CD4-positive, alpha-beta T cell treated with Interferon alpha-2 for 1 hour (primary cell): ENCODE measurements around the gene MTUS2.
"Not testable (repeated sequence)": the region's sequence is repeated elsewhere in the genome, so short reads cannot be mapped to it uniquely, and the experiment has no call there.

ENCODE experiments used
- DNase-seq, 2 donors: peaks; one replicate each; pipeline ENCODE4 v3.0.0-alpha.2; 2020 to 2022

The MTUS2 gene

DNA sequence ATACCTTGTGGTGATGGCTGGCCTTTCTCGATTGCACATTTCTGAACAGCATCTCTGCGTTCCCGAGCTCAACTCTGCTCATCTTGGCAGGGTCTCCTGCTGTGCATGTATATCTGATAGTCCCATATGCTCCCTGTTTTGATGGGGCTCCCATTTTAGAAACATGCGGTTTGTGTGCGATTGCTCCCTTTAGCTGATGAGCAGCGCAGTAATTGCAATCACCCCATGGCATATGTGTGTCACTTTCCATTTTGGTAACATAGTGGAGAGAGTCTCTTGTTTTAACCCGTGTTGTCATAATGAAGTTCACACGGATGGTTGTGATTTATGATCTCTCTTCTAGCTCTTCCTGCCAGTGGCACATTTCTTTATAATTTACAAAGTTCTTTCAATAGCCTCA lies 144.7 kb downstream of the MTUS2 start:
- DNase-seq, result no peak

DNA sequence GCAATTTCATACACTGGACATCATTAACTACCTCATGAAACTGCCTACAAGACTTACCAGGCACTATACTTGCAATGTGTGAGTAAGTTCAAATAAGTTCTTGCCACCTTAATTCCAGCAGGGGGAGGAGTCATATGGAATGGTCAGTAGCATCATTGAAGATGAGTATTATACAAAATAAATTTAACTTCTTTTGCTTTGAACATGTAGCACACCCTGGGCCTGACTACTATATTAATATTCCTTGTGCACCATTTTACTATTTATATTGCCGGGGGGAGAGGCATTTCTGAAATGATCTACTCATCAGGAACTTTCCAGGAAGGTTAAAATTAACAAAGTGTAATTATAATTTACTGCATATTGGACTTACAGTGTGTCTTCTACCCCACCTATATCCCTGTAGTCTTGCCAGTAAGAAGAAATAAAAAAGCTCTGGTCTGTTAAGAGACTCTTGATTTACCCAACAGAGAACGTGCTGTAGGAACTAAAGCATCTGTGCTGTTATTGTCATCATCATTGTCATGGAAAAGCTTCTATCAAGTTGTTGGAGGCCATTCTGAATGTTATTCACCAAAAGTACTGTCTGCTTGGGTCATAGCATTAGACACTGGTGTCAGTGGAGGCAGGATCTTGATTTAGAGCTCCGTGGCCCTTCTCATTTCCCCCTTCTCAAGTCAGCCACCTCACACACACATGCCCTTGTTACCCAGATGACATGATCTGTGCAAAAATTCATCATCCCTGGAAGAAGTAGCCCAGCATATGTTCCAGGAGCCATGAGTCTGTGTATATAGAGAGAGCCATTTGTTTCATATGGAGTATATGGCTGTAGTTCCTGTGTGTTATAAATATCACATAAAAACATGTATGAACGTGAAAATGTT lies 147.1 kb downstream of the MTUS2 start:
- DNase-seq, result no peak

DNA sequence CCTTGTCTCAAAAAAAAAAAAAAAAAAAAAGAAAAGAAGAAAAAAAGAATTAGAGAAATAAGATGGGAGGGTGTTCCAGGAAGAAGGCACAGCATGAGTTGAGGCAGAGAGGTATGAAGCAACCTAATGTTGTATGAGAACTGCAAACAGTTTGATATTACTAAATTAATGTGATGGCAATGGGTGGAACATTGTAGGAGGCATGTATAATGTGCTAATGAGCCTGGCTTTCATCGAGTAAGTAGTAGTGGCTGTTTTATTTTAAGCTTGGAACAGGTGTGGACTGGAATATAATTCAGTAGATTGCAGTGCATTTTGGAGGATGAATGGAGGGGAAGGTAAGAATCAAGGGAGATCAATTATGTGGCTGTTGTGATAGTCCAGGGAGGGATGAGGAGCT lies 156.1 kb downstream of the MTUS2 start:
- no peak for DNase-seq

DNA sequence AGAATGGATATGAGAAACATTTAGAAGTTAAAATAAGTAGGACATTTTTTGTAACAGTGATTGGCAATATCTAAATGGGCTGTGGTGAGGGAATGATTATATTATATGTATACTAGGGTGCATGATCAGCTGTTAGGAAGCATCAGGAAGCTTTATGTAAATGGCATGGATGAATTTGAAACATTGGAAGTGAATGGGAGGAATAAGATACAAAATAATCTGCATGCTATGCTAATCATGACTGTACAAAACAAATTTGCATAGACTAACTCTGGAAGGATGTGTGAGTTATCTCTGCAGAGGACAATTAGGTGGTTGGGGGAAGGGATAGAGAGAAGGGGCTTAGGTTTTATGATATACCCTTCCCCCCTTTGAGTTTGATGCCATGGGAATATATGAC lies 156.5 kb downstream of the MTUS2 start:
- DNase-seq, result no peak

DNA sequence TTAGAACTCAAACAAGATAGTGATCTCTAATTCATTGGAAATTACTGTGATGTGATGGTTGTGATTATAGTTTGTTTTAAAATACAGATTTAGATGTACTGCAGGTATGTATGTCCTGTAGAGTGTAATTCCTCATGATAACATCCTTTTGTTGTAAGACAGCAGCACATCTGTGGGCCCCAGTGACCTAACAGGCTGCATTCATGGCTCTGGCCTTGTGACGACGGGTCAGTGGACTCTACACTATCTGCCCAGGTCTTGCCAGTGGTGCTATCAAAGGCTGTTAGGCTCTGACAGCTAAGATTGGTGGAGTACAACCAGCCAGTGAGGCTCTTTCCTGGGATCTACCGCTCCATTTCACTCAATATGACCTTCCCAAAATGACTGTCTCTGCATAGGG lies 158.4 kb downstream of the MTUS2 start:
- no peak for DNase-seq

DNA sequence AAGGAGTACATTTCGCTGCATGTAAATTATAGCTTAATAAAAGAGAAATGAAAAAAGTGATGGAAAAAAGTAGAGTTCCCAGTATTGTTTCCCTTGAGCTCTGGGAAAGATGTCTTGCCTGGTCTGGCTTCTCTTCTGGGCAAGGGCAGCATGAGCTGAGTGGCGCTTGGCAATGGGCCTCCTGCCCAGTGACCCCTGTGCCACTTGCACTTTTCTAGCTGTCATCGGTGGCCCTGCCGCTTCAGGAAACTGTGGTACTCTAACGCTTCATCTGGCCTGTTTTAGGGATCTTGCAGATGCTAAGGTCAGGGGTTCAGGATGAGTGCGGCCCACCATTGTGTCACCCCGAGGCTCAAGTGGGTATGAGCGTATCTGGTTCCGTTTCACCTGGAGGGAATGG lies 161.4 kb downstream of the MTUS2 start:
- no peak for DNase-seq

DNA sequence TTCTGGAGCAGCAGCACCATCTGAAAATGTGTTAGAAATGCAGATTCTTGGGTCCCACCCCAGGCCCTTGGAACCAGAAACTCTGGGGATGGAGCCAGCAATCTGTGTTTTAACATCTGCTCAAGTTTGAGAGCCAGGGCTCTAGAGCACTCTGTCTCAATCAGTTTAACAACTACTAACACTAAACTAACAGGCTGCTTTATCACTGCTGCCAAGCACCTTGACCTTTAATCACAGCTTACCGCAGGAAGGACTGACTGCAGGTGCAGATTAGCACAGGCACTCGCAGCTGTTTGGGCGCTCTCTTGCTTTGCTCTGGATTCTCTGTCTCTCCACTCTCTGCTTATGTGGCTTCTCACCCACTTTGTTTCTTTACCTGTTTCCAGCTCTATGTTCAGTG lies 163.5 kb downstream of the MTUS2 start:
- no peak for DNase-seq

DNA sequence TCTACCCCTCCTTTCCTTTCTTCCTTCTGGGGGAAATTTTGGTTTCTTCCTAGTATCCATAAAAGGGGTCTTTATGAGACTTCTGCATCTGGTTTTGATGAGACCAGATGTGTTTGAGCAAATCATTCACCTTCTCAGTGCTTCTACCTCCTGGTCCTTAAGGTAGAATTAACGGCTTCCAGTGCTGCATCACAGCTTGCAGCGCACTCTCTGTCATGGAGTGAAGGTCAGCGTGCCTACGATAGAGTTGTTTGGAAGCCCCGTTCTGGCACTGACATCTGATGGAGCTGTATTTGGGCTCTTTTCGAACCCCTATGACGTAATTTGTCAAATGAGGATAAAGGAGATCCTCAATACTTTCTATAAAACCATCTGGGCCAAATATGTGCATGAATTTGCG lies 164.2 kb downstream of the MTUS2 start:
- DNase-seq, result no peak

DNA sequence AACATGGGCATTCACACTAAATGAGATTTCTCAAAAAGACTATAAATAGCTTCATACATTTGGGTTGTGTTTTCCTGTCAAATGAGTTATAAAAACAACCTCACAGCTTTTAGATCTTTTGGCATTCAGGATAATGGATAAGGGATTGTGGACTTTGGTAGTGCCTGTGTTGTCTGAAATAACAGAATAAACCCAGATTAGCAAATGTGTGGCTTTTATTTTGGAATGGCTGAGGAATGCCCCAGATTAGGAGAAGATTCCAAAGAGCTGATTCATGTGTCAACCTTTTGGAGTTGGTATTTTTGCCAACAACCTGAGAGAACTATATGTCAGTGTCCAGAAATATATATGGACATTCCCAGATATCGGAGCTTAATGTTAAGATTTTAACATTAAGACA lies 164.7 kb downstream of the MTUS2 start:
- no peak for DNase-seq

DNA sequence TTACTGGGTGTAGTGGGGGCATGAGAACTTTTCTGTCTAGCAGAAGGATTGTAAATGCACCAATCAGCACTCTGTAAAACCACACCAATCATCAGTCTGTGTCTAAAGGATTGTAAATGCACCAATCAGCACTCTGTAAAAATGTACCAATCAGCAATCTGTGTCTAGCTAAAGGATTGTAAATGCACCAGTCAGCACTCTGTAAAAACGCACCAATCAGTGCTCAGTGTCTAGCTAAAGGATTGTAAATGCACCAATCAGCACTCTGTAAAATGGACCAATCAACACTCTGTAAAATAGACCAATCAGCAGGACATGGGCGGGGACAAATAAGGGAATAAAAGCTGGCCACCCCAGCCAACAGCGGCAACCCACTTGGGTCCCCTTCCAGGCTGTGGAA lies 170.2 kb downstream of the MTUS2 start:
- not testable (repeated sequence) for DNase-seq

DNA sequence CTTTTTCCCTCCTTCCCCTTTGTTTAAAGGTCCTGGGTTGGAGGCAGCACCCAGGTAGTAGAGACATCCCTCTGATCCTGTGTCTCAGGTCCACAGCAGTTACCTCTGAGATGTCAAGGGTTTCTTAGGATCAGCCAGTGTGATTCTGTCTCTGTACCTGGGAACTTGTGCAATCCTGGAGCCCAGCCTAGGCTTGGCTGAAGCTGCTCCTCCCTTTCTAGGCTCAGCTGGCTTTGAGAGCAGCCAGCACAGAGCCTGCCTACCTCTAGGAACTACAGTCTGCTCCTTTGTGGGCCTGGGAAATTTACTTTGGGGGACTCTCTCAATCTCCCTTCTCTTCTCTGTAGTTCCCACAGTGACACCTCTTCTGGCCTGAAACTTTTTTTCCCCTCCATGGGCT lies 171.6 kb downstream of the MTUS2 start:
- no peak for DNase-seq

DNA sequence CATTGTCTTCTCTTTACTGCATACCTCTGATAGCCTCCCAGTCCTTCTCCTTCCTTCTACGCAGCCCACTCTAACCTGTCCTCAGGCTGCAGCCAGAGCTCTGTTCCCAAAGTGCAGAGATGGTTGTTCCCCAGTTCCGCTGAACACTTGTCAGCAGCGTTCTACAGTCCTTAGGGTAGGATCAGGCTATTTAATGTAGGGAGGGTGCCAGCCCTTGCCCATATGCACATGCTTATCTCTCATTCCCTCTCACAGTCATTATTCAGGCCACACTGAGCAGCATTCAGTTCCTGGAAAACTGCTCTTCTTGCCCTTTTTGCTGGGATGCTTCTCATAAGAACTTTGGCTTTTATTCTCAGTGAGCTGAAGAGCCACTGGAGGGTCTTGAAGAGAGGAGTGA lies 180.7 kb downstream of the MTUS2 start:
- DNase-seq, result no peak

DNA sequence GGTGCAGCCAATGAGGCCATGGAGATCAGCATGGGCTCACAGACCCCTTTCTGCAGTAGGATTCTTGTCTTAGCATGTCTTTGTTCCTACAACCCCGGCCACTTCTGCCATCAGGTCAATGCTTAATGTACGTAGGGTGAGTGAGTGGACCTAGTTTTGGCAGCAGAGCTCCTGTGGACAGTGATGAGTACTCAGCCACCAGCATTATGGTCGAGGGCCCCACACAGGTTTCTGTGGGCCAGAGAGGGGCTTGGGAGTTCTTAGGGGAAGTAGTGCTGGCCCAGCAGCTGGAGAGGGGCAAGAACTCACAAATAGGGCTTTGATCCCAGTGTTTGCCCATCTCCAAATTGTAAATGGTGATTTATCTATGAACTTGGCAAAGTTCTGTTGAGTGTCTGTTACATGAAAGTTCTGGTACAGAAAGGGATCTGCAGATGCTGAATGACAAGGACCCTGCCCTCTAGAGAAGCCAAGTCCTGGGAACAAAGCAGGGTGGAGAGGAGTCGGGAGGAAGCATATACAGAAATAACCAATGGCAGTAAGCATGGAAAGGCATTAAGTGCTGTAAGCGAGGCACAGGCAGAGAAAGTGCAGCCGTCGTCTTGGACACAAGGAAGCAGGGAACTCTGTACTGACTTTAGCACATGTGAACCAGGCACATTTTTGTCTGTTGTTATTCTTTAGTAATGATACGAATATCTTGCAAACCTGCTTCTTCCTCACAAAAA lies 185.1 kb downstream of the MTUS2 start:
- no peak for DNase-seq

DNA sequence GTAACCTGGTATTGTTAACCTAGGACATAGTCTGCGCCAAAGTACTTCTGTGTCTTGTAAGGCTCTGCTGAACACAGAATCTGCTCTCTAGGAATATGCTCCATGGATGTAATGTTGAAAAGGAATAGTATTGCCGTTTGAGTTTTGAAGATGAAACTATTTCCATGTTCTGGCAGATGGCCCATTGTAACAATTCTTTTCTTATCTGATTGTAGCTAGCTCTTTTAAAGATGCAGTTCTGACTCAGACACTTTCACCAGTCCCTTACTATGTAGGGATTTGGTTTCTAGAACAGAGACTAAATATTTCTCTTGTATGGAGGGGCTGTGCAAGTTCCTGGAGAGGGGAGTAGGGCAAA lies 185.6 kb downstream of the MTUS2 start:
- DNase-seq, result no peak

DNA sequence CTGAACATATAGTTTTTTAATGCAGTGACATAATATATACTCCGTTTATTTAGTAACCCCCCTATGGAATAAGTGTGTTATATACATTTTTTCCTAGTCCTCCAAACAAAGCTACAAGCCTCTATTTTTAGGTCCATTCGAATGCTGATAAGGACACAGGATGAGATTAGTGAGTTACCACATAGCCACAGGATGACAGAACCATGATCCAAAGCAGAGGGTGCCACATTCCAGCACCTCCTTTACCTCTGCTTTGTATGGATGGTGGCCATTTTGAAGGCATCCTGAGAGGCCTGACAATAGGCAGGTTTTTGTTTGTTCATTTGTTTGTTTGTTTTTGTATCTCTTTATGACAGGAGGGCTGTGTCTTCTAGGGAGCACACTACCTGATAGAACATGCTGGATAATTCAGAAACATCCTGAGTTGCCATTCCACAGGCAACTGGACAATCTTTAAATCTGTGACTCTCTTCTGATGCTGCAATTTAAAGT lies 186.3 kb downstream of the MTUS2 start:
- no peak for DNase-seq

DNA sequence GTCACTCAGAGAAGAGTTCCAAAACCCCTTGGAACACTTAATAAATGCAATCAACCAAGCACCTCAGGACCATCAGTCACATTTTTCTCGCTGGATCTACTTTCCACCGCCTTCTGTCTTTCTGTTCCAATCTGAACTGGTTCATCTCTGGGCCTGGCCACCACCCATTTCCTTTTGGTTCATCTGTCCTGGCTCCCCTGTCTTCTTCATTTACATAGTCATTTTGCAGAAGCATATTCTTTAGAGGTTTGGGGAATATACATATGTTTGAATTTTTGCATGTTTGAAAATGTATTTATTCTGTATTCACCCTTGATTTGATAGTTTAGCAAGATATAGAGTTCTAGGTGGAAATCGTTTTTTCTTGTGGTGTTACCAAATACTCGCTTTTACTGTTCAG lies 188.2 kb downstream of the MTUS2 start:
- no peak for DNase-seq

DNA sequence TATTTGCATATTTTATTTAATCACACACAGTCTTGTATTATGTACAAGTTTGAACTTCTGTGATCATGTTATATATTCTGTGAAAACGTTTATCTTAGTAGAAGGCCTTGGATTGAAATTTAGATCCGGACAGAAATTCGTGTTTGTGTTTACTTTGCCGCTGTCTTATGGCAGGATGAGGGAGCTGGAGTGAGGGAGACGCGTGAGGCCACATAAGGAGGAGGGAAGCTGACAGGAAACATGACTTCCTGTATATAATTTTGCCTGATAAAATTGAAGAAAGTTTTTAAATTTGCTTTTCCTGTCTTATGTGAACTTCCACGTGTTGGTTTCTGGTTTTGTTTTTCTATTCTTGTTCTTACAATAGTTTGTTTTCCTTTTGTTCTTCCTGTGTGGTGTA lies 200.2 kb downstream of the MTUS2 start:
- DNase-seq, result no peak

DNA sequence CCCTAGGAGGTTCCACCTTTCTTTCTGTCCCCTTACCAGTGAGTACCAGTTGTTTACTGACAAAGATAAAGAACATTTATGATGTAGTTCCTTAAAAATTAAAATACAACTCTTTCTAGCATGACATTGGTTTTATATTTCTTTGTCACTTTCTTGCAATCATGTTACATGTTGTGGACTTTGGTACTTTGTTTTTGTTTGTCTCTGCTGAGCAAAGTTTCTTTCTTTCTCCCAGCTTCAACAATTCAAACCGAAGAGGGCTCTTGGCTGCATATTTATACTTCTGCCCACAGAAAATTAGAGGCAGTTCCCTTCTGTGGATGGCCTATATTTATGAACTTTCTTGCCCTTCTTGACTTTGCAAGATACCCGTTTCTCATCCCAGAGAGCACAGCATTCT lies 201.2 kb downstream of the MTUS2 start:
- no peak for DNase-seq

DNA sequence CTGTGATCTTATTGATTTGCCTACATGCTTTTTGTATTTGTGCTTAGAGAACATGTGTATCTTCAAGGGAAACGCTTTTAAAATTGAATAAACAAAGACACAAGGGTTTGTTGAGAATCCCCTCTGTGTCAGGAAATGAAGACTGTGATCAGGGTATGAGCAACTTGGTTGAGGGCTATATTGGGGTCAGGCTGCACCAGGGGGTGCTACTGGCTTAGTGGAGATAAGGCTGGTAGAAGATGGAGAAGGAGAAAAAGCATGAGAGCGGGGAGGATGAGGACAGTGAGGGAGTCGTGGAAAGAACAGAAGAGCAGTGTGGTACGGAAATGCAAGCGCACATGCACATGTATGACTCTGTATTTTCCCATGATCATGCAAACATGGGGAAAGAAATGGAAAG lies 201.6 kb downstream of the MTUS2 start:
- DNase-seq, result no peak

DNA sequence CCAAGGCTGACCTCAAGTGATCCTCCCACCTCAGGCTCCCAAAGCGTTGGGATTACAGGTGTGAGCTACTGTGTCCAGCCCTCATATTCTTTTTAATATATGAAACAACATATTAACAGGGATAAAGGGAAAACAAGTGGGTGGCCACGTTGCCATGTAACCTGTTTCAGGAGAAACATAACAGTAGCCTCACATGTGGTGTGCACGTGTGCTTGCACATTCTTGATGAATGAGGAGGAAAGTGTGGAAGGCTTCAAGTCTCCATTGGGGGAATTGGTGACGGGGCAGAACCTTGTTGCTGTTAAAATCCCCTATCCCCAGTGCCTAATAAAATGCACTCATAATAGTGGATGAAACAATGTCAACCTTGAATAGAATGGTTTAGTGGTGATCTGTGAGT lies 202.3 kb downstream of the MTUS2 start:
- DNase-seq, result no peak

DNA sequence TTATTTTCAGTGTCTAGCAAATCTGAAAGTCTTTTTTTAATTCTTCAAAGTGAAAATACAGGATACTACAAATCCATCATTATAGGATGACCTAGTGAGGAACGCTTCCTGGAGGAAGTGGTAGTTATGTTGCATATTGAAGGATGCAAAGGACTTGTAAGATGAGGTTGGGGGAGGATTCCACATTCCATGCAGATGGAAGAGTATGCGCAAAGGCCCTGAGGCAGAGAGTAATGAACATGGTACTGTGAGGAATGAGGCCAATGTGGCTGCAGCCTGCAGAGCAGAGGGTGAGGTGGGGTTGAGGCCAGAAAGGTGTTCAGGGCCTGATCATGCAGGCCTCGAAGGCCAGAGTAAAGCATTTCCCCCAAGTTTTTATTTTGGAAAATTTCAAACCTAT lies 202.8 kb downstream of the MTUS2 start:
- DNase-seq, result no peak

DNA sequence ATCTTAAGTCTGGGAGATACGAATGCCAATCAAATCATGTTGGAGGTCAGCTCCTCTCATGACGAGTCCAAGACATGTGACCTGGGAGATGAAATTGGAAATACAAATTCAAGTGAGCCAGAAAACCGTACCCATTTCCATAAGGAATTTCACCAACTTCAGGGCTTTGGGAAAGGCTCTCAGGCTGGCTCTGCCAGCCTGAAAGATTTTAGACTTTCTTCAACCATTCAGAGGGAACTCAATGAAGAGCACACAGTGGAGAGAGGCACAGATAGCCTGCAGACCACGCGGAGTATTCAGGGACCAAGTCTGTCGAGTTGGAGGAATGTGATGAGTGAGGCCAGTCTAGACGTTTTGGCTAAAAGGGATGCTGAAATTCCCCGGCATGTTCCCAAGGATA lies 204.6 kb downstream of the MTUS2 start:
- no peak for DNase-seq

DNA sequence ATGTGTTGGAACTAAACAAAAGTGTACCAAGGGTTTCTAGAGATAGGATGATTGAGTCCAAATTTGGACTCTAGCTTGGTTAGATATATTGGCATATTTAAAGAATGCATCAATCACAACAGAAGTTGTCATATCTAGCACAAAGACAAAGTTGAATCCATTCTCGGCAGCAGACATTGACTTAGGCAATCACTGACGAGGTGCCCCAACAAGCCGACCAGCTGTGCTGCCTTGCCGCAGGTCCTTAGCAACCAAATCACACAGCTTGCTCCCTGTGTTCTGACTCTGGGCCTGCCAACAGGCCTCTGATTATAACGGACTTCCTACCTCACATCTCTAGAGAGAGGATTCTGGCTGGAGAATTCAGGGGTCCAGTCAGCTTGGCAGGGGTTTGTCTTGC lies 208.7 kb downstream of the MTUS2 start:
- no peak for DNase-seq

DNA sequence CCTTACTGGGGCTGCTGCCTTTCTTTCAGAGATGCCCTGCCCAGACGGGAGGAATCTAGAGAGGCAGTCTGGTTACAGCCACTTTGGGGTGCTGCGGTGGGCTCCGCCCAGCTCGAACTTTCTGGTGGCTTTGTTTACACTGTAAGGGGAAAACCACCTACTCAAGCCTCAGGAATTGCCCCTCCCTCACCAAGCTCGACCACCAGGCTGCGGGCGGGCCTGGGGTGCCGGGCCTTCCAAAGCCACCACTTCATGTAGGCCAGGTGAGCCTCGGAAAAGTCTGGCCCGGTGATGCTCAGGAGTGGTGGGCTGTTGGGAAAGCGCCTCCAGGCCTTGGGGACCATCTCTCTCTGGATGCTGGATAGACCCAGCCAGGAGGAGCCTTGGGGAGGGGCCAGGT lies 218.6 kb downstream of the MTUS2 start:
- DNase-seq, result no peak

DNA sequence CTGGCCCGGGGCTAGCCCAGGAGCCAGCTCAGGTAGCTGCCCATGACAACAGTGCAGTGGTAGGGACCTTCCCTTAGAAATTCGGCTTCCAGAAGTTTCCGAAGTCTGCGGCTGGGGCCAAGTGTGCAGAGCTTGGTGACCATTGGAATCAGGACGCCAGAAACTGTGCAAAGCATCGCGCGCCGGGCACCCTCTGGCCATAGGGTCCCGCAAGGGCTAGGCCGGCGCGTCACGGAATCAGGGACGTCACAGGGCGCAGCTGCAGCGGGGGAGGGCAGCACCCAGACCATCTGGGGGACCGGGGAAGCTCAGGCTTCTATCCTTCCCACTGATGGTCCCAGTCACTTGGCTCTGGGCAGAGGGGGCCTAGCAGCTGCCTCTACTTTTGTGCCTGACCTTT lies 219.1 kb downstream of the MTUS2 start:
- DNase-seq, result no peak
